HG03108 (cell line): ENCODE measurements around the gene POU5F1.

Experiments used
- ATAC-seq: cut with Tn5 transposase; IDR thresholded peaks from one replicate; pipeline ENCODE4 v1.9.1; 2021; ENCODE audit warnings: moderate library complexity; ENCODE audit not compliant: unreplicated experiment

Gene POU5F1

DNA sequence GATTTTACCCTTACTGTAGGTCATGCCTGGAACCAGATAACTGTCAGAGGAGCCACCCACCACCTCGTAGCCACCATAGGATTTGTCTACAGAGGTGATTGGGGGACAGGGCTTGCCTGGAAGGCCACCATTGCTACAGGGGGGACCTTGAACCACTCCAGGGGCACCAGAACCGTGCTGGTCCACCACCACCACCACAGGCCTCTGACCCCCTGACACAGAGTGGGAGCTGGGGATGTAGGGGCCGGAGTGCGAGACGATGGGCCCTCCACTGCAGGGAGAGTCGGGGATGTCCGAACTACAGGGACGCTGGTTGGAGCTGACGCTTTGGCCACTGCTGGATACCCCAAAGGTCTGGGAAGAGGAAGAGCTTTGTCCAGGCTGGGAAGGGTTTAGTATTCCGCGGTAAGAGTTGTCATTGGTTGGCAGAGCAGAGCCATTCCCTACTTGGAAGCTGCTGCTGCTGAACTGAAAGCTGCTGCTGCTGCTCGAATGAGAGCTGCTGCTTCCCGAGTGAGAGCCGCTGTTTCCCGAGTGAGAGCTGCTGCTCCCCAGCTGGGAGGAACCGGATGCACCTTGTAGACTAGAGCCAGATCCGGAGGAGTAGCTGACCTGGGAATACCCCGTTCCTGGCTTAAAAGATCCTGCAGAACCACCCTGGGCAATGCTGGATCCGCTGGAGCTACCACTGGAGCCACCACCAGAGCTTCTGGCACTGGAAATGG, 53.7 kb downstream of the POU5F1 start:
- no peak for ATAC-seq

DNA sequence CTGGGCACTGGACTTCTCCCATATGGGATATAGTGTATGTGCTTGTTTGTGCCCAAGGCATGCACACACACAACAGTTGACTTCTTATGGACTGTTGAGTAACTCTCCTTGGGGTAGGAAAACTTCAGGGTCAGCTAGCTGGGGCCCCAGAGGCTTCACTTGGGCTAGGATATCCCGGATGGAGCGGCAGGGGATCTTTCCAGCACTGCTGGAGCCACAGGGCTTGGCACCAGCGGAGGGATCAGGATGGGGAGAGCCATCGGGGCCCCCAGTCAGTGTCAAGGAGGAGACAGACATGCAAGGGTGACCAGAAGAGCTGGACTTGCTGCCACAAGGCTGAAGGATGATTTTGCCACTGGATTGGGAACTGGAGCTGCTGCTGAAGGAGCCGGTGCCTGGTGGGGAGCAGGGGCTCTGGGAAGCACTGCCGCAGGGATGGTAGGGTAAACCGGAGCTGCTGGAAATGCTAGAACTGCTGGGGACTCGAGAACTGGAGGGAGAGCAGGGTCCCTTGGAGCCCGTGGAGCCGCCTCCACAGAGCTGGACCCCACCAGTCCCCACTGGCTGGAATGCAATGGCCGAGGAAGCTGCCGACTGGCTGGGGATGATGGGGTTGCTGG, 54.4 kb downstream of the POU5F1 start:
- no peak for ATAC-seq

DNA sequence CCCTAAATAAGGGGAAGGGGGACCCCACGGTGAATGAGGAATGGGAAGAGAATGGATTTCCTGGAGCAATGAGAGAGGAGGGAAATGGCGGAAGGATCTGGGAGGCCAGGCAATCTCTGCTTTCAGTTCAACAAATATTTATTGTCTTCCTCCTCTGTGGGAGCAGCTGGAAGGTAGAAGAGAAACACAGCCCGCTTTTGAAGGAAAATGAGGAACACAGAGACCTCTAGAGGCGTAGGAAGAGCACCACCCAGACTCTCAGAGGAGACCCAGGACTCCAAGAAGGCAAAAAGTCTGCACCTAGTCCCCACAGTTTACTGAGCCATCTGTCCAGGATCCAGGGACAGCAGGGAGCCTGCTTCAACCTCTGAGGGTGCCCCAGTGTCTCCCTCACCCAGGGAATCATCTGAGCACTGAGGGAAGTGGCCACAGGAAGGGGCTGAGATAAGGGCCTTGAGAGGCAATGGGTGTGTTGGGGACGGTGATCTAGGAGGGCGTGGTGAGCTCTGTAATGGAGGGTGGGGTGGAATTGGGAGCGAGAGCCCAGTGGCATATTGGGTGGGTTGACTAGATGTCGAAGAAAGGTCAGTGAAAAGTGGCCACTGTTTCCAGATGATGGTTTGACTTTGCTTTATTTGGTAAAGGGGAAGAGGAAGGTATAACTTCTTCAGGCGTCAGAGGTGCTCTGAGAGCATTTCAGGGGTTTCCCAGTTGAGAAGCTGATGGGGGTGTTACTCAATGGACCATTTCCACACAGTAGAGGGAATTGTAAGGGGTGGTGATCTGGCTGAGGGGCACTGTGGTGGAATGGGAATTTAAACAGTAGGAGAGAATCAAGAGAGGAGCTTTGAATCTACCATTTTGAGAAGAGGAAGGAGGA, 55.3 kb downstream of the POU5F1 start:
- no peak for ATAC-seq

DNA sequence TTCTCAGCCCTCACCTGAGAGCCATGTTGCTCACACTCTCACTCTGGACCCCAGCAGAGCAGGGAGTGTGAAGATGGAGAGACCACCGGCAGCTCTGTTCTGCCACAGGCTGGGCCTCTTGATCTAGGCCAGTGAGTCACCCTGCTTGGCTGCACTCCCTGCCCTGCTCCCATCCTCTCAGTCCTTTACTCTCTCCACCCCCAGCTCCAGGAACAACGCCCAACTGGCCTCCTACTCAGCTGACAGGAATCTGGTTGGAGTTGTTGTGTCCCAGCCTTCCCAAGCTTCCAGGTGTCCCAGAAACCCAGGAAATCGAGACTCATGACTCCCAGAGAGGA, 56.0 kb downstream of the POU5F1 start, which contains the start of gene PSORS1C1:
Gene PSORS1C1, plus strand, starts transcription at position 260 of the 338 bp plus-strand sequence. CDS start 14,833 bp downstream, outside the sequence.
- ATAC-seq = no peak
